Stimulated activated memory B cell treated with anti-CD40 and anti-IgM and Interleukin-4, amounts not matched to agents 10 μg/mL and 1 μg/mL and 100 μg/mL, for 72 hours (primary cell): Measurements from ENCODE around the gene CNMD.
"Not testable (repeated sequence)": the region's sequence is repeated elsewhere in the genome, so short reads cannot be mapped to it uniquely, and the experiment has no call there.

ENCODE experiments used
- ATAC-seq: fragments of 150-1000 bp; cut with Tn5 transposase; 2 replicates; pipeline ENCODE4 v1.10.0; 2021
- H3K27ac Mint-ChIP-seq: one replicate; pipeline ENCODE4 v1.8.0; 2022; ENCODE audit warnings: mild to moderate bottlenecking, mixed read lengths
- H3K27me3 Mint-ChIP-seq: one replicate; pipeline ENCODE4 v1.8.0; 2022; ENCODE audit warnings: mixed read lengths
- H3K36me3 Mint-ChIP-seq: one replicate; pipeline ENCODE4 v1.8.0; 2022; ENCODE audit warnings: mixed read lengths
- H3K4me1 Mint-ChIP-seq: one replicate; pipeline ENCODE4 v1.8.0; 2022; ENCODE audit warnings: mixed read lengths
- H3K4me3 Mint-ChIP-seq: one replicate; pipeline ENCODE4 v1.8.0; 2022; ENCODE audit warnings: mild to moderate bottlenecking, moderate library complexity, mixed read lengths
- H3K9me3 Mint-ChIP-seq: one replicate; pipeline ENCODE4 v1.8.0; 2022; ENCODE audit warnings: mixed read lengths

CNMD gene

DNA sequence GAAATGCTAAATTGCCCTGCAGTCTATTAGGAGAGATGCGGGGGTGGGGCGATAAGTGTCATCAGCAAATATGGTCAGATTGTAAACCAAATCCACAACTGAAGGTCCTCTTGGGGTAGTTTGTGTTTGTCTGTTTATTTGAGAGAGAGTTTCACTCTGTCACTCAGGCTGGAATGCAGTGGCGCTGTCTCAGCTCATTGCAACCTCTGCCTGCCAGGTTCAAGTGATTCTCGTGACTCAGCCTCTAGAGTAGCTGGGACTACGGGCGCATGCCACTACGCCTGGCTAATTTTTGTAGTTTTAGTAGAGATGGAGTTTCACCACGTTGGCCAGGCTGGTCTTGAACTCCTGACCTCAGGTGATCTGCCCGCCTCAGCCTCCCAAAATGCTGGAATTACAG, 53.8 kb downstream of the CNMD start:
- not testable (repeated sequence) for ATAC-seq, H3K9me3 Mint-ChIP-seq
- H3K36me3 Mint-ChIP-seq = peaks cover 67% of the 10 kb centered on the region

GRCh38 chr13:52677823-52678222, 61.8 kb downstream of the CNMD start:
- Mint-ChIP-seq H3K4me3 (no peak overlapping the region), H3K27ac (no peak overlapping the region), H3K36me3 (peaks cover 45% of the 10 kb centered on the region), H3K9me3 (no peaks in the 10 kb centered on the region), H3K4me1 (no peaks in the 10 kb centered on the region), H3K27me3 (no peaks in the 10 kb centered on the region)
- no peak for ATAC-seq

More for the DNA sequence above, 53.8 kb downstream of the CNMD start:
- H3K4me3 Mint-ChIP-seq, H3K27ac Mint-ChIP-seq, H3K4me1 Mint-ChIP-seq, H3K27me3 Mint-ChIP-seq: not testable (repeated sequence)

DNA sequence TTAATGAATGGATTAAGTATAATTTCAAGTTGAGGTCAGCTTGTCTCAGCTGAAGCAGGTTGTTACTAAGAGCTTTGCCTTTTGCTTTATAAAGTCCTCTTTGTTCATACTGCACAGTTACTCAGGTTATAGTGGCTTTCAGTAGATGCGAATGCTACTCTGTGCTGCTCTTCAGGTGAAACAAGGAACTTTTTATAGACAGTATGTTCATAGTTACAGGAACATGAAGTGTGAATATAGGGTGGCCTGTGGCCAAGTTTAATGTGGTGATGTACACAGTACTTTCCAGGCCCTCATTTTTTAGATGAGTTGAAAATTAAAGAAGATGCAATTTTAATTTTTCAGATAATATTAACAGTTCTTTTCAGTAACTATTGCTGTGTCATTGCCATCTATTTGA, 66.2 kb downstream of the CNMD start:
- Mint-ChIP-seq H3K27me3 (no peaks in the 10 kb centered on the region), H3K27ac (no peak overlapping the region), H3K4me3 (no peak overlapping the region), H3K36me3 (peaks cover 47% of the 10 kb centered on the region), H3K4me1 (no peaks in the 10 kb centered on the region), H3K9me3 (no peaks in the 10 kb centered on the region)
- ATAC-seq = no peak

- no peaks in the 10 kb centered on the region for H3K4me1 Mint-ChIP-seq
- no peak overlapping the region for H3K27ac Mint-ChIP-seq
These were observed 68.9 kb downstream of the CNMD start for GRCh38 chr13:52670726-52671125.

GRCh38 chr13:52669677-52670076, 69.9 kb downstream of the CNMD start:
- ATAC-seq = no peak
- Mint-ChIP-seq H3K4me1 (no peaks in the 10 kb centered on the region), H3K4me3 (no peak overlapping the region), H3K27ac (no peak overlapping the region), H3K9me3 (no peaks in the 10 kb centered on the region), H3K27me3 (no peaks in the 10 kb centered on the region), H3K36me3 (peaks cover 45% of the 10 kb centered on the region)

More at GRCh38 chr13:52670726-52671125, 68.9 kb downstream of the CNMD start:
- no peak overlapping the region for H3K4me3 Mint-ChIP-seq
- H3K27me3 Mint-ChIP-seq = no peaks in the 10 kb centered on the region
- peaks cover 50% of the 10 kb centered on the region for H3K36me3 Mint-ChIP-seq
- no peaks in the 10 kb centered on the region for H3K9me3 Mint-ChIP-seq
- ATAC-seq = no peak

DNA sequence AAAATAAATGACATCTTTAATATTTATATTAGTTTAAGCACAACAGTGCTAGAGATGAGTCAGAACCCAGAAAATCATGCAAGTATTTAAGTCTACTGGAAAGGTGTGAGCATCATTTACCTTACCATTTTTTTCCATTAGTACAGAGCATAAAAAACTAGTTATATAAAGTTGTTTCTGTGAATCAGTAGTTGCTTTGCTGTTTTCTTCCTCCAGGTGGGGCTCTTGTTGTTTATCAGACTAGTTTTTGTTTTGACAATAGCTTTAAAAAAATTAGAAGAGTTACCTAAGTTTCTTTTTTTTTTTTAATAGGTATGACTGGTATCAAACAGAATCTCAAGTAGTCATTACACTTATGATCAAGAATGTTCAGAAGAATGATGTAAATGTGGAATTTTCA, 74.3 kb downstream of the CNMD start:
- Mint-ChIP-seq H3K4me1 (no peaks in the 10 kb centered on the region), H3K4me3 (no peak overlapping the region), H3K27me3 (no peaks in the 10 kb centered on the region), H3K36me3 (peaks cover 53% of the 10 kb centered on the region), H3K27ac (no peak overlapping the region), H3K9me3 (no peaks in the 10 kb centered on the region)
- ATAC-seq = no peak

DNA sequence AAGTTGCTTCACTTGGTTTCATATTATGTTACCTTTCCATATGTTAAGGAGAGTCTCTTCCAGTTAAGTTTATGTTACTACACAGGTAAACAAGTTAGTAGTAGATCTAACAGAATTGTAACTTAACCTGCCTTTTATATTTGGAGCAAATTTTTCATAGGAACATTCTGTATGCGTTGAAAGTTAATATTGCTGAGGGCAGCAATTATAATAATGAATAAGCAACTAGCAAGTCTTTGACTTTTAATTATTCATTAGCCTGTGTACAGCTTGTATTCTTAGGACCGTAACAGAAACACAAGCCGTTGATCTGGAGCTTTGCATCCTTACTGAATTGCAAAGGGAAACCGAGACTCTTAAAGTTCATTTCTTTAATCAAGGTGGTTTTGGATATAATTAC, 75.3 kb downstream of the CNMD start:
- peaks cover 5% of the 10 kb centered on the region for H3K4me1 Mint-ChIP-seq
- H3K36me3 Mint-ChIP-seq = peaks cover 62% of the 10 kb centered on the region
- H3K27me3 Mint-ChIP-seq = no peaks in the 10 kb centered on the region
- H3K4me3 Mint-ChIP-seq = no peak overlapping the region
- ATAC-seq = no peak
- no peaks in the 10 kb centered on the region for H3K9me3 Mint-ChIP-seq
- H3K27ac Mint-ChIP-seq = no peak overlapping the region

DNA sequence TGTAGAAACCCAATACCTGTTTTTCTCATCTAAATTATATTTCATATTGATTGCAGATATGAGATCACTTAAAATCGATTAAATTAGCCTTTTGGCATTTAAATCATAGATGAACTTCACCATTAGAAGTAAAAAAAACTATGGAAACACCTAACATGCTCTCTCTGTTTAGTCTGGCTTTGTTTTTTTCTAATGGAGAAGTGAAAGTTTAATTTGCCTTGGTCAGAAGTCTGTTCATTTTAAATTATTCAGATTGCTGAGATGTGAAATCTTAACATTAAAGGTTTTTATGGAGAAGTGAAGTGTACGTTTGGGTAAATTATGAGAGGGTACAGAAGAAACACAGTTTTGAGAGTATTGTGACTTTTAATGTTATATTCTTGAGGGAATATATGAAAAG, 80.3 kb downstream of the CNMD start:
- Mint-ChIP-seq H3K4me3 (no peak overlapping the region), H3K9me3 (no peaks in the 10 kb centered on the region), H3K27ac (no peak overlapping the region), H3K36me3 (peaks cover 31% of the 10 kb centered on the region), H3K4me1 (peaks cover 6% of the 10 kb centered on the region), H3K27me3 (no peaks in the 10 kb centered on the region)
- ATAC-seq = no peak
